Sciatic nerve (tissue), 2 donors: ENCODE results near the gene CASZ1. TPM values are rescaled to one million over a fixed set of nuclear protein-coding genes. Genes with fewer than 3 reads are reported as not detected.
A peak's percentile ranks its signal among the peaks of the same experiment; 100 is the strongest.

Source experiments
- ATAC-seq: fragments of 200-7000 bp; cut with Tn5 transposase; one replicate; pipeline ENCODE4 v1.9.1; 2020; ENCODE audit warnings: mild to moderate bottlenecking, moderate library complexity
- DNase-seq: peaks from one replicate; pipeline ENCODE4 v3.0.0-alpha.2; 2020; ENCODE audit warnings: low spot score
- intact Hi-C: fragments of 100-400 bp; cut with DNase I; formaldehyde crosslinking; loops from one replicate; pipeline ENCODE4 v1.14.2; 2022
- total RNA-seq: library from RNA; stranded (reverse); fragmentation: NEBNext Ultra II Directional; extraction: Animal tissue kit (Norgen Biotek cat#: 25700); gene quantifications from one replicate; pipeline ENCODE4 v1.2.1, GENCODE V29; 2021
- donor health status: DM: no; HTN: no; CAD: no.
- donor health status: DM: no; HTN: no; CAD: no.

CASZ1 gene
- total RNA-seq, 1 donor from 2014 or later, result 8.5 TPM

DNA sequence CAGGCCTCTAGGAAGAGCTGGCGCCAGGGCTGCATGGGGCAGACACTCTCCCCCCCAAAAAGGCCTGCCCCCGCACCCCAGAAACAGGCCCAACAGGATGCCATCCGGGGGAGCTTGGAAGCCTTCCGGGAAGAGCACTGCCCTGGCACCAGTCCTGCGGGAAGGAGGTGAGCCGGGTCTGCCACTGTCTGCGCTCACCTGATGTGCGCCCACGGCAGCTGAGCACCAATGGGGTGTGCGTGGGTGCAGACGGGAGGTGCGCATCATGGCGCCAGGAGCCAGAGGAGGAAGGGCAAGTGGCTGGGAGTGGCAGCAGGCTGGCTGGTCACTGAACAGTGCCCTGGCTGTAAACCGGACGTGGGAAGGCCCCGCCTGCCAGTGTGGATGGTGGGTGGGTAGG lies 73.6 kb downstream of the CASZ1 start:
- intact Hi-C loops, result no loop called here
- ATAC-seq (no peak), DNase-seq (no peak)

DNA sequence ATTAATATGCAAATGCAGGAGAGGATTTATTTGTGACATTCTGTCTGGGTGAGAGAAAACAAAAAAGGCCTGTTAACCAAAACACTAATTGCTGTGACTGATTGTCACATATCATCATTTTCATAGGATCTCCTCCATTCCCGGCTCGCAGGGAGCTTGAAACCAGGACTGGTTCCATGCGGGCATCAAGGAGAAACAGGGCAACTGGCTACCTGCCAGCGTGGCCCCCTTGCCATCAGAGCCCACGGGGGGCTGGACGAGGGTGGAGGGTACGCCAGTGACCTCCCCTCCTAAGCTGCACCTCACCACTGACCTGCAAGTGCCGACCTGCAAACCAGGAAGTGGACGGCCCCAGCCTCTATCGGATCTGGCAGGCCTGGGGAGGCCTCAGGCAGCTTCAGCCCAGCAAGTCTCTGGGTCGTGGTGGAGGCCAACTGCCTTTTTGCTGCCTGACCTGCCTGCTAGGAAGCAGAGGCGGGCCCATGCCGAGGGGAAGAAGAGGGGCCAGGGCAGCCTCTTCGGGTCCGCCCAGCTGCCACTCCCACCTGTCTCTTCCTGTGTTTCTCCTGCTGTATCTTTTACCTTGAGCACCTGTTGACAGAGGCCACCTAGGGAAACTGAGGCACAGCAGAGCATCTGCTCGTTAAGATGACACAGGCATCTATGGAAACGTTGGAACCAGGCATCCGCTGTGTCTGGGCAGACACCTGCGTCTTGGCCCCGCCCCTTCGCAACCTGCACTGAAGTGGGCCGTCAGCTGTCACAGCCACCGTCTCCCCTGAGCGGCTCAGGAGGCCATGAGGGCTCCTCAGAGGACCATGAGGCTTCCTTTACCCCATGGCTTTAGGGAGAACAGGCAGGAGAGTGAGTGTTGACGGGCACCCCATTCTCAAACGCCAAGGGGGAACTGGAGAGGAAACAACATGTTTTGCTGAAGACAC lies 74.8 kb downstream of the CASZ1 start:
- intact Hi-C loops, result no loop called here
- ATAC-seq, result no peak
- no peak for DNase-seq

DNA sequence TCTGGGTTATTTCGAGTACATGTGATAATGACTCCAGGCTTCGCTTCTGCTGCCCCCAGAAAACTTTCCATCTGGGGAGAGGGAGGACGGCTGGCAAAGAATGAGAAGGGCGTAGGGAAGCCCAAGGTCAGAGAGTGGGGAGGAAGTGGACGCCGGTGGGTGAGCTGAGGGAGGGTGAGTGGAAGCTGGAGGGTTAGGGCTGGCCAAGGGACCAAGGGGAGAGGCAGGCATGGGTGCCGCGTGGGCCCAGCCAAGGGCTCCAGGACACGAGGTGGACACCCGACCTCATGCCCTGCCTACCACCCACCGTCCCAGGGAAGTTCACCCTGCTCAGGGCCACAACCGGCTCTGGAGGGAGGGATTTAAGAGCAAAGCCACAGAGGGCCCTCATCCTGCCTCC lies 75.8 kb downstream of the CASZ1 start:
- no peak for ATAC-seq

DNA sequence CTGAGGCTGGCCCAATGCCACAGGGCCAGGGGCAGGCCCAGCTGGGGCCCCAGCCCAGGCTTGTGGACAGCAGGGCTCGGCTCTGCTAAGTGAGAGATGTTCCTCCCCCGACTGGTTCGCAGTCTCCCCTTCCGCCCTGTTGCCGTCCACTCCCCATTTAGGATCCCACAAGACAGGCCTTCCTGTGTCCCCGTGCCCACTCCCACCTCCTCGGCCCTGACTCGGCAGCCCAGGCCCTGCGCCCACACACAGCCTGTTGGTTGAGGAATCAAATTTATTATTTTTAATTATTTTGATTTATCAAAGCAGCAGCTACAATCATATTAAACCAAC lies 78.4 kb downstream of the CASZ1 start:
- ATAC-seq (no peak), DNase-seq (no peak)
- intact Hi-C loops, result no loop called here

More for the DNA sequence above, 75.8 kb downstream of the CASZ1 start:
- intact Hi-C loops, result no loop called here
- DNase-seq, result no peak

DNA sequence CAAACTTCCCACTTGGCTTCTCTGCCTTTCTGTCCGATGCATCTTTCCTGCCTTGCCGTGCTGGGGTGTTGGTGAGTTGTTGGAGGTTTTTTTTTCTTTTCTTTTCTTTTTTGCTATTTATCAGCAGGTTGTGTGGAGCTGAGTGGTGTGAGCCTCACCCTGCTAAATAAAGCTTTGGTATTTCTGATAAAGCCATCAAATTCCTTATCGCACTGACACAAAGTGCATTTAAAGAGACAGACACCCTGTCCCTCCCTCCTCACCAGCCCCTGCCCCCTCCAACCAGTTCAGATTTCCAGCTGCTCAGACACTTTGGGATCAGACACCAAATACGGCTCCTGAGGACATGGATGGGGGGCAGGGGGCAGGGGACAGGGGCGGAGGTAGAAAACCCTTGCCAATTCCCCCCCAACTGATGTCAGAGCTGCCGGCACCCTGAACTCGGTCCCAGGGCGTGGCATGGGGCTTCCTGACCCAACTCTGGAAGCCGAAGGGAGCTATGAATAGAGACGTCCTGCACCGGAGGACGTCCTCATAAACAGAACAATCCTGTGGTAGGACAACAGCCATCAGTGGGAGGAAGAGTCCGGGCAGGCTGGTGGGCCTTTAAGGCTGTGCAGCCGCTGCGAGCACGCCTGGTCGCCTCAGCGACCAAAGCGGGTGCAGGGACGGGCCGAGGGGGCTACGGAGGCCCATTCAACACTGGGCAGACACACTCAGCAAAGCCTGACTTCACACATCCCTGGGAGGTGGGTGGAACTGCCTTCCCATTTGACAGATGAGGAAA lies 79.0 kb downstream of the CASZ1 start:
- intact Hi-C loops, result no loop called here
- ATAC-seq (no peak), DNase-seq (no peak)

DNA sequence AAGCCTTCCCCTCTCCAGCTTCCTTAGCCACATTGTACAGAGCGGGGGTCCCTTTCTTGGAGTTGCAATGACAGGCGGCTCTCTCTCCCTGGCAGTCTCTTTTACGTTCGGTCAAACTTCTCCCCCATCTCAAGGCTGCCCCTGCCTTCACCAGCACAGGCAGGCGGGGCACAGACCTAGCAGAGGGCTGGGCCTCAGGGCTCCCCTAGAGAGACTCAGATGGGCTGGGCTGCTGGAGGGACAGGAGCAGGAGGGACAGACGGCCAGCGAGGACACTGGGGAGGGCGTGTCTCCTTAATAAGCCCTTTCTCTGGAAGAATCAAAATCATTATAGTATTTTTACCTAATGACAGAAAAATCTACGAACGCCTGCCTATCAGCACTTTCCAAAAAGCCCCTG lies 79.6 kb downstream of the CASZ1 start:
- intact Hi-C loops, result no loop called here
- ATAC-seq, result peak; percentile 33
- no peak for DNase-seq

DNA sequence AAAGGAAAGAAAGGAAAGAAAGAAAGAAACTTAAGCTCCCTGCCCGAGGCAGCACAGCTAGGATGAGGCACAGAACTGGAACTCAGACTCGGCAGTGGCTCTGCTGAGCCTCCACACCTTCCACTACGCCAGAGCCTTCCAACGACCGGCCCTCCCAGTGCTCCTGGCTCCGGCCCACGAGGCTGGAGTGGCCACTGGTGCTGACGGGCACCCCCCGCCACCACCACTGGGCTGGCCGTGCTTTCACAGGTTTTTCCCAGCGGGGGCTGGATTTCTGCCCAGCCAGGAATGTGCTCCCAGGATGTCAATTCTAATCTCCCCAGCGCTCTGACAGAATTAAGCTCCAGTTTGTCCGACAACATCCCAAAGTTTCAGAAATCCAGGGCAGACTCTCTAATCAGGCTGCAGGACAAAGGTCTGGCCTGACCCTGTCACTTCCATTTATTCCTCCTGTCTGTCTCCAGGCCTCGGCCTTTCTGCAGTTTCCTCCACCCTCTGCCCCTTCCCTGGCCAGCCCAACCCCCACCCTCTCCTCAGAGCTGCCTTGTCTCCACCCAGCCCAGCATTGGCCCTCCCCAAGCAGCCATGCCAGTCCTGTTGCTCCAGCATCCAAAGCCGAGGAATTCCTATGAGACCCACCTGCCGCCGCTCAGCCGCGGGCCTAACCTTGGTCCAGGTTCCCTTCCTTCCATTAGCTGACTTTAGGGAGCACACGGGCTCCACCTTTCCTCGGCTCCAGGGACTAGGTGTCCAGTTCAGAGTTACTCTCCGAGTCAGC lies 81.9 kb downstream of the CASZ1 start:
- ATAC-seq, result no peak
- no peak for DNase-seq
- intact Hi-C loops, result no loop called here

DNA sequence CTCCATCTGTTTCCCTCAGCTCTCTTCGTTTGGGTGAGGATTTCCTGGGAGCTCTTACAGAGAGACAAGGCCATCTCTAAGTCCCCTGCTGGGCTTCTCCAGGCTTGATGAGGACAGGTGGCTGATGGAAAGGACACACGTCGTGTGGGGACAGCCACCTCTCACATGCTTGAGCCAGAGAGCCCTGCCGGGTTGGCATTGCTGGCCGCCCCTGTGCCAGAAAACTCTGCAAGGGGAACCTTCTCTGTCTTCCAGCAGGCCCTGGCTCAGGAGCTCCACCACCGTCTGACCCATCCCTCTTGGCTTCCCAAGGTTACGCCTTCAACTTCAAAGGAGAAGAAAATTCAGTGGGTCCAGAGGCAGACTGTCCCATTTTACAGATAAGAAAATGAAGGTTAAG lies 82.8 kb downstream of the CASZ1 start:
- intact Hi-C loops, result no loop called here
- ATAC-seq, result no peak
- no peak for DNase-seq

DNA sequence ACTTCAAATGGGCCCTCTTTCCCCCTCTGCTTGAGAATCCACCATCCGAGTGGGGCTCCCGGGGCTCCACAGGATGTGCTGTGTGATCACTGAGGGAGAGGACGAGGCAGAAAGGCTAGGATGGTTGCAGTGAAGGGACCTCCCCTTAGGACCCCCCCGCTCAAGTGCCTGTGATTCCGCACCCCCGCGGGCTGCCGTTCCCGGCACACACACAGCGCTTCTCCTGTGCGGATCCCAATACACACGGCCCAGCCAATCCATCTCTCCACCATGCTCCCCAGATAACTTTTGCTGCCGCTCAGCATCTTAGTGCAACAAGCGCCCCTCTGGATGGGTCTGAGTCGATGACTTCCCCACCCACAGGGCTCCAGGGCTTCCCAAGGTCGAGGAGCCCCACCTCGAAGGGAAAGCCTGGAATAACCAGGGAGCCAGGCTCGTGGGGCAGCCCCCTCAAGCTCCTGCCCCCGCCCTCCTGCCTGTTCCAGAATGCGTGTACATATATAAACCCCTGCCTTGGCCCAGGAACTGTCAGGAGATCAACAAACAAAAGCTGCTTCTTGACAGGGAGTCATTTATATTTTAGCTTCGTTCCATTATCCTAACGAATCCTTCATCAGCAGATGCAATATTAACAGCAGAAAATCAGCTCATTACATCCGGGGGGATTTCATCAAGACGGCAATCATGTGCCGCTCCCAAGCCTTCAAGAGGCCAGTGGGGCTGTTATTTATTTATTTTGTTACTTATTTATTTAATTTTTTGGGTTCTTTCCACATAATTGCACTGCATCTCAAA lies 83.7 kb downstream of the CASZ1 start:
- intact Hi-C loops, result no loop called here
- ATAC-seq, result no peak
- no peak for DNase-seq

DNA sequence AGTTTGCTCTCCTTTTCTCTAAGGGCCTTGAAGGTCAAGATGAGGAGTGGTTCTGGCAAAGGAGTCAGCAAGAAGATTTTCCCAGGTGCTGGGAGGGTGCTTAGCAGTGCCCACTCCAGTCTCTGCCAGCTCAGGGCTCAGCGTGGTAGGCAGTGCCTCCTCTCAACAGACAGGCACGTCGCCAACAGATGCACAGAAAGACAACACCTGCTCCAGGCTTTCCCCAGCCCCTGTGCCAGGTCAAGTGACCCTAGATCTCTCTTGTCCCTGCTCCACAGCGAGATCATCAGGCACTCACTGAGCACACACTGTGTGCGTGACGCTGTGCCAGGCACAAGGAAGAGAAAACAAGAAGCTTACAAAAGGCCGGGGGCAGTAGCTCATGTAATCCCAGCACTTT lies 86.0 kb downstream of the CASZ1 start:
- ATAC-seq (no peak), DNase-seq (no peak)
- intact Hi-C loops, result loop anchor here (1.0 kb wide), 1 partner anchor 24 kb away; no protein-coding TSS in a partner anchor

DNA sequence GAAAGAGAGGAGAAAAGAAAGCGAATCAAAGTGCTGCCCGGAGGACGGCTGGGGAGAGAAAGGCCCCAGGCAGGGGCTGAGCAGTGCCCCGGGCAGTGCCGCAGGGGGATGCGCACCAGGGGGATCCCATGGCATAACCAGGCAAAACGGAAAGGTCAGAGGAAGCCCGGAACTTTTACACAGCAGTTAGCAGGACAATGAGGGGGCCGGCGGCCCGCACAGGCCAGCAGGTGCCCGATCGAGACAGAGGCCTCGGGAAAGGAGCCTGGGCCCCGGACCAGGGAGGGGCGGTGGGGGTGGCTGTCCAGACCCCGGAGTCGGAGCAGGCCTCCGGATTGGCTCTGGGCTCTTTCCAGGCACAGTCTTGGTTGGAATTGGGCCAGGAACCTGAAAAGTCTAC lies 86.8 kb downstream of the CASZ1 start:
- DNase-seq, result no peak
- intact Hi-C loops, result loop anchor here (1.0 kb wide), 1 partner anchor 25 kb away; no protein-coding TSS in a partner anchor
- ATAC-seq, result no peak

DNA sequence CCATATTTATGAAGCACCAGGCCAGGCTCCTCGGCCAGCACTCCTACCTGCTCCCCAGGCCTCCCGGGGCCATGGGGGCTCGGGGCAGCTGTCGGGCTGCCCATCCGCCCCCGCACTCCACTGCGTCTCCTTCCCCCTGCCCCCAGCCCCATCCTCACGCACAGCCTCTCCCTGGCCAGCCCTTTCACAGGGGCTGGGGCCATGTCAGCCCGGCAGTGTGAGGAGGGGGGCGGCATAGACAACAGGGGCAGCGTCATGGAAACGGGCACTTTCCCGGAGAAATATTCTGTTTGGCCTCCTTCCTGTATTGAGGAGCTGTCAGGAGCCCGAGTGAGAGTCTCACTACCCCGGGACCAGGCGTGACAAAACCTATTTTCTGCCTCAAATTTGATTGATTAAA lies 87.3 kb downstream of the CASZ1 start:
- ATAC-seq (no peak), DNase-seq (no peak)
- intact Hi-C loops, result no loop called here

DNA sequence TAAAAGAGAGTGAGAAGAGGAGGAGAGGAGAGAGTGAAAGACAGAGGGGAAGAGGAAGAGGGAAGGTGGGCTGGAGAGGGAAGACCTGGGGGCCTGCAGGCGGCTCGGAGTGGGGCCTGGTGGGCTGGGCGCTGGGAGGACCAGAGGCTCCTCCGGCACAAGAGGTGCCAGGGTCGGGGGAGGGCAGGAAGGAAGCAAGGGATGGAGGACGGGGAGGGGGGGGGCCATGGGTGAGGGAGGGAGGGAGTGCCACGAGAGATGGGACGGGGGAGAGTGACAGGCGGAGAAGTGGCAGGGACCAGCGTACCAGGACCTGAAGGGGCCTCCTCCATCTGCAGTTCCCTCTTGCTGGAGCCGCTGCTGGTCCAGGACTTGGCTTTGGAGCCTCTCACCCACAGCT lies 87.7 kb downstream of the CASZ1 start:
- ATAC-seq, result no peak
- intact Hi-C loops, result no loop called here
- DNase-seq, result no peak

DNA sequence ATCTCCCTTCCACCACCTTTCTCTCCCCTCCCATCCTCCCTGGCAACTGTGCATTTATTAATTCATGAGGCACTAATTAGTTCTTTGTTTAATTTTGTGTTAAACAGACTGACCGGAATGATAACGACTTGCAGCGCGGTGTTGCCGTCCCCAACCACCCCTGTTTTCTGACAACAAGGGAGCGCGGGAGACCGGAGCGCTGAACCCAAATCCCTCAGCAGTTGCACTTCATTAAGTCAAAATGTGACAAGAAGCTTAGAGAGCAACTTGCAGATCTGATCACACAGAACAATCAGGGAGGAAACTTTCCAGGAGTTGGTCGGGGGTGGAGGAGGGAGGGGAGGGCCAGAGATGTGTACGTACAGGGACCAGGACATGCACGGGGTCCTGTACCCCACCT lies 89.2 kb downstream of the CASZ1 start:
- DNase-seq (no peak), ATAC-seq (no peak)
- intact Hi-C loops, result no loop called here

DNA sequence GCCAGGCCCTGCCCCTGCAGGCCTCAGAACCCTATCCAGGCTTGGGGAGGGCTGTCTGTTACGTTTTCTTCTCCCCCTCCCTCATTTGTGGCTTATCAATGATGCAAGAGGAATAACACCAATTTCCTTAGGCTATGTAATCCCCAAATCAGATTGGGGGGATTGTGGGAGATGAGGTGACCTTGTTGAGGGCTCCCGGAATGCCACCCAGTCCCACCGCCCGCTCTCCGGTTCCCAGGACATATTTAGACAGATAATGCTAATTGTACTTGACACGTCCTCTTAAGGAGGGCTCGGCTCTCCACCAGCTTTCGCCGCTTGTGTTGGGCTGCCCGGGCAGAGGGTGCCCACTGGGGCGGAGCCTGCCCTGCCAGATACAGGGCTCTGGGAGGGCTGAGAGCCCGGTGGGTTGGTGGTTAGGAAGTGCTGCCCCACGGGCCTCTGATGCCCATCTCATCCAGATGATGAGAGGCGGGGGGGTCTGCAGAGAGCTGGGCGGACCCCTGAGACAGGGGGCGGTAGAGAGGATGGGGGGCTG lies 90.0 kb downstream of the CASZ1 start:
- intact Hi-C loops, result no loop called here
- ATAC-seq, result no peak
- no peak for DNase-seq

DNA sequence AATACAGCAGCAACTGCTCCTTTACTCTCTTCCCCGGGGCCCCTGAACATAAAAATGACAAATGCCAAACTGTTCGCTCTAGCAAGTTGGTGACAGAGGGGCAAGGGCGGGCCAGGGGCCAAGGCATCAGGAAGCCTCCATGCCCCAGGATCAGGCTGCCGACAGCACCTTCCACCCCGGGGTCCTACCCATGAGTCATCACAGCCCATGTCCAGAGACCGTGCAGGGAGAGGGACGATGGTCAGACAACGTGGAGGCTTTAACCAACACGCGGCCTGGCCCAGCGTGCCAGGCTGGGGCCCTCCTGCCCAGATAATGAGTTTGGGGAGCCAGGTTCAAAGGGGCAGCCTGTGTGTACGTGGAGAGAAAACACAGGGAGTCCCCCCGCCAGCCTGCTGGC lies 90.5 kb downstream of the CASZ1 start:
- no peak for DNase-seq
- no peak for ATAC-seq
- intact Hi-C loops, result no loop called here

DNA sequence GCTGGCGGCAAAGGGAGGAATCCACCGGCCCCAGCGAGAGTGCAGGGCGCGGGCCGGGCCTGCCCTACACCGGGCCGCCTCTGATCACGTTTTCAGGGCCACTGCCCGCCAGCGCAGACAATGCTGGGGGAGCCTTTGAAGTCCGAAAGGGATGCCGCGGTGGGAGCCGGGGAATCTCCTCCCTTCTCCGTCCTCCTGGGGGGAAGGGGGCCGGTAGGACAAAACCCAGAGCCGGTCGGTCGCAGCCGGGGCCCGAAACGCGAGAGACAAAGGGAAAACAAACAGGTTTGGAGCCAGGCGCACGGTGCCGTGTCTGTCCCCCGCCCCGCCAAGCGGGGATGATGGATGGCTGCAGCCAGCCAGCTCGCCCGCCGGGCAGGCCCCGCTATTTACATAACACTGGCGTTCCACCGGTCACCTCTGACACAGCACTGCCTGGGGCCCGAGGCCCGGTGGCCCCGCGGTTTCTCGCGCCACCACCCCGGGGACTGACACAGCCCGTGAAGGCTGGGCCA lies 92.0 kb downstream of the CASZ1 start:
- DNase-seq, result no peak
- intact Hi-C loops, result no loop called here
- ATAC-seq, result no peak

DNA sequence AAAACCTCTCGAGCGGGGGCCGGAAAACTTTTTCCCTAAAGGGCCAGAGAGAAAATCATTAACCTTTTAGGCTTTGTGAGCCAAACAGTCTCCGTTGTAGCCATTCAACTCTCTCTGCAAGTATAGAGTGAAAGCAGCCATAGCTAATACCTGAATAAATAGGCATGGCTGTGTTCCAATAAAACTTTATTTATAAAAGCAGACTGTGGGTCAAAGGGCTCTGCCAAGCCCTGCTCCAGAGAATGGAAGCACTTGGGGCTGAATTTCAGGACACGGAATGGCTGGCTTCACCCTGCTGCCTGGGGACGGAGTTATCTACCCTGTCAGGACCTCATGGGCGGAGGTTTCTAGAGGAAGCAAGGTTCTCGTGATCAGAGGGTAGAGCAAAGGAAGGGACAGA lies 92.7 kb downstream of the CASZ1 start:
- intact Hi-C loops, result no loop called here
- ATAC-seq (no peak), DNase-seq (no peak)
